HK-2 (cell line): Measurements from ENCODE around the gene CIC.
A peak's percentile ranks its signal among the peaks of the same experiment; 100 is the strongest.

ENCODE experiments used
- DNase-seq: peaks from one replicate; pipeline ENCODE4 v3.0.0-alpha.2; 2018; ENCODE audit not compliant: unreplicated experiment

CIC gene

GRCh38 chr19:42268704-42269477, at the start of gene CIC:
TSS of gene CIC (plus strand) at chr19:42269252. CDS start at chr19:42271784, 2,532 bp downstream.
- peak; percentile 99 for DNase-seq

- peak; percentile 96 for DNase-seq
Observed at GRCh38 chr19:42219812-42220750, 49.0 kb upstream of the CIC start, which contains the start of gene ZNF526. TSS of gene ZNF526 (plus strand) at chr19:42220312. CDS start at chr19:42224404, 4,092 bp downstream.

GRCh38 chr19:42220751-42221097, 48.3 kb upstream of the CIC start:
- DNase-seq, result no peak

- no peak for DNase-seq
Observed at GRCh38 chr19:42224940-42225717, 43.9 kb upstream of the CIC start.

GRCh38 chr19:42225718-42226292, 43.2 kb upstream of the CIC start:
- no peak for DNase-seq

- DNase-seq, result no peak
Observed at GRCh38 chr19:42226886-42227285, 42.2 kb upstream of the CIC start.

- no peak for DNase-seq
Observed at GRCh38 chr19:42228641-42229040, 40.4 kb upstream of the CIC start.

GRCh38 chr19:42229301-42229854, 39.7 kb upstream of the CIC start:
- DNase-seq, result no peak

- no peak for DNase-seq
Observed at GRCh38 chr19:42229855-42230351, 39.1 kb upstream of the CIC start.

- DNase-seq, result no peak
Observed at GRCh38 chr19:42230571-42230970, 38.5 kb upstream of the CIC start.

- no peak for DNase-seq
Observed at GRCh38 chr19:42232435-42232834, 36.6 kb upstream of the CIC start.

GRCh38 chr19:42233106-42233505, 35.9 kb upstream of the CIC start:
- no peak for DNase-seq

GRCh38 chr19:42233678-42234292, 35.3 kb upstream of the CIC start:
- no peak for DNase-seq

GRCh38 chr19:42234364-42234763, 34.7 kb upstream of the CIC start:
- no peak for DNase-seq

GRCh38 chr19:42235181-42235580, 33.9 kb upstream of the CIC start:
- DNase-seq, result no peak

- no peak for DNase-seq
Observed at GRCh38 chr19:42239544-42240220, 29.4 kb upstream of the CIC start.

GRCh38 chr19:42241279-42241678, 27.8 kb upstream of the CIC start:
- no peak for DNase-seq

- no peak for DNase-seq
Observed at GRCh38 chr19:42242069-42242511, 27.0 kb upstream of the CIC start.

- DNase-seq, result peak; percentile 97
Observed at GRCh38 chr19:42242512-42243409, 26.3 kb upstream of the CIC start, which contains the start of gene GSK3A. TSS of gene GSK3A (minus strand) at chr19:42242602. CDS start at chr19:42242465, 137 bp downstream.
